ENCODE results near the gene GPR15LG.
"Not testable (repeated sequence)": the region's sequence is repeated elsewhere in the genome, so short reads cannot be mapped to it uniquely, and the experiment has no call there.

GPR15LG gene

DNA sequence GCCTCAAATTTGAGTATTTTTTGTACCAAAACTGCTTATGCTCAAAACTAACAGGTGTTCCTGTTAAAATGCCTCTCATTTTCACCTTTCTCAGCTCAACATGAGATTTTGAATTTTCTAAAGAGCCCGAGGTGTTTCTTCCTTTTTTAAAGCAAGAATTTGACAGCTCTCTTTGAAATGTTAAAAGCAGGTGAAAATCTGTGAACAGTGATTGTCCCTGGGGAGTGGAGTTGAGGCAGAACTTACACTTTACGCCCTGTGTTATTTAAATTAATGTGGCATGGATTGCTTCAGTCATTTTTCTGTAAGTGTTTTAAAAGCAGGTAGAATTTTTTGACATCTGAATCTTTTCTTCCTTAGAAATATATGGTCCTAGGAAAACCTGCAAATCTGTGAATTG lies 9.2 kb upstream of the GPR15LG start:
- DNase-seq (ENCODE audit: low read depth in 2 of 3, low spot score in 1 of 3): no peak

- no peak for DNase-seq (ENCODE audit: low read depth in 2 of 3, low spot score in 1 of 3)
Observed at GRCh38 chr10:84166620-84167288, 6.8 kb upstream of the GPR15LG start.

GRCh38 chr10:84167289-84167653 lies 6.3 kb upstream of the GPR15LG start:
- DNase-seq (ENCODE audit: low read depth in 2 of 3, low spot score in 1 of 3): not testable (repeated sequence)

DNA sequence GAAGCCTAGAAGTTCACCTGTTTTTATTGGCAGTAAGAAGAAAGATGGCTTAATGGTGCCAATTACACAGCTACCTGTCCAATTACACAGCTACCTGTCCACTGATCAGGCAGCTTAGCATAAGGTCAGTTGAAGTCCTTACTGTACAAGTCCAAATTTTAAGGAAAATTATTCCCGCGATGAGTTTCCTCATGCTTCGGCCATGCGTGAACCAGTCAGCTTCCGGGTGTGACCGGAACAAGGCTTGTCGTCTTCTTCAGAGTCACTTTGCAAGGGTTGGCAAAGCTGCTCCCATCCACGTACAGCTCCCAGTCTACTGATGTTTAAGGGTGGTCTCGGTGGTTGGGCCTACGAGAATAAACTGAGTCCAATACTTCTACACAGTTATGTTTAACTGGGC lies 5.2 kb upstream of the GPR15LG start:
- not testable (repeated sequence) for DNase-seq (ENCODE audit: low read depth in 2 of 3, low spot score in 1 of 3)

DNA sequence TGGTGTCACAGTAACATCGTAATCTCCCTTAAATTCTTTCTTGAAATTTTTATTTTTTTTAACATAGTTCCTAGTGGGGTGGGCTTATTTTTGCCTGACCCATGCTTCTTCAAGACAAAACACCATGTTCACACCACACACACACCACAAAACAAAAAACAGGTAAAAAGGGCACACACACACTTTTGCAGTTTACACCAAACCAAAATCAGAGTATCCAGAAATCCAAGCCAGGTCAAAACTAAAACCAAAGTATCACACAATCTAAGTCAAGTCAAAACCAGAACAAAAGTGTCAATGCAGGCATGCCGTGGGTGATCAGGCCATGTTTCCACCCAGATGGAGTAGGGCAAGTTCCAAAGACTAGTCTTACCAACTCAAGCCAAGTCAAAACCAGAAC lies 2.4 kb upstream of the GPR15LG start:
- DNase-seq (ENCODE audit: low read depth in 2 of 3, low spot score in 1 of 3): not testable (repeated sequence)

DNA sequence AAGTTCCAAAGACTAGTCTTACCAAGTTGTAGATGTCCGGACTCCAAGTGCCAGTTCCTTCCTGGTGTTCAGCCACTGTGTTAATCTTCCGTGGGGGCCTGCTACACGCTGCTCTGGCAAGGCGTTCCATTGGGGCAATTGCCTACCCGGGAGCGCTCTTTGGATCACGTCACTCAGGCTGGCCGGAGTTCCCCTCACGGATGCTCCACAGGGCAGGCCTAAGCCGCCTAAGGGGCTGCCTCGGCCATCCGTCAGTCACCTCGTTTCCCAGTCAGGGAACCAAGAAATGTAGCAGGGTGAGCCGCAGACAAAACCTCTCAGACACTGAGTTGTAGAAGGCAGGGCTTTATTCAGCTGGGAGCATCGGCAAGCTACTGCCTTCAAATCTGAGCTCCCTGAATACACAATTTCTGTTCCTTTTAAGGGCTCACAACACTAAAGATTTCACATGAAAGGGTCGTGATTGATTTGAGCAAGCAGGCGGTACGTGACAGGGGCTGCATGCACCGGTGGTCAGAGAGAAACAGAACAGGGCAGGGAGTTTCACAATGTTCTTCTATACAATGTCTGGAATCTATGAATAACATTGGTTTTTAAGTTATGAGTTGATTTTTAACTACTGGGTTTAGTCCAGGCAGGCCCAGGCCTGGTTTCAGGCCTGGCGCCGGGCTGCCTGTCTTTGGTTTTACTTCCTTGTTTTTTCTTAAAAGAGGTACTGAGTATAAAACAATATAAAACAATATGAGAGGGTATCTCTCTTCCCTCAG lies 1.7 kb upstream of the GPR15LG start:
- DNase-seq (ENCODE audit: low read depth in 2 of 3, low spot score in 1 of 3): not testable (repeated sequence)

DNA sequence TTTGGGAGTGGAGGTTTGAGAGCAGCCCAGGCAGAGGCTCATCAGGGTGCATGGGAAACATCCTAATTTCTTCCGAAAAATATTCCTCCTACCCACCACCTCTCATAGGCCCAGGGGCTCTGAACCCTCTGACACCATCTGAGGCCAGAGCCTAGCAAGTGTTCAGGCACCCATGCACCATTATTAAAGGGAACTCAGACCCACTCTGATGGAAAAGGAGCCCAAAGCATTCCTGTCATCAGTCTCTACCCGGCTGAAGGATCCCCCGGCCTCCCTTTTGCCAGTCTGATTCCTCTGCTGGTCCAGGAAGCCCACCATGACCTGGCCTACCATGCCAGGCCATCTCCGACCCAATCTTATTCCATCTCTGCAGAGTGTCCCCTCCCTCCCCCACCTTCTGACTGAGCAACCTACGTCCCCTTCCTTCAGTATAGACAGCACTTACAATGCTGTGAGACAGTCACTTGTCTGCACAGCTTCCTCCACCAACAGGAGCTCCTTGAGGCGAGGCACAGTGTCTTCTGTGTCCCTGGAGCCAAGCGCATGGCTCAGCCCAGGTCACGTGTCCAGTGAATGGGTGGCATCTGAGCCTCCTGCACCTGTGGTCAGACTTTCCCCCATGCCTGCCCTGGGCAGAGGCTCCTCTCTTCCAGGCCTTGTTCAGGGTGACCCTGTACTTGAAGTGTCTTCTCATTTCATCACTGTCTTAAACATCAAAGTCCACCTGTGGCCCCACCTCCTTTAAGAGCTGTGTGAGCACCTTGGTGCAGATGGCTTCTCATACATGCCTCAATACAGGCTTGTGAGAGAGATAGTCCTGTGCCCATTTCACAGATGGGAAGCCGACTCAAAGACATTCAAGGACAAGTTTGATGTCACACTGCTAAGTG lies 889 bp upstream of the GPR15LG start:
- no peak for DNase-seq (ENCODE audit: low read depth in 2 of 3, low spot score in 1 of 3)

DNA sequence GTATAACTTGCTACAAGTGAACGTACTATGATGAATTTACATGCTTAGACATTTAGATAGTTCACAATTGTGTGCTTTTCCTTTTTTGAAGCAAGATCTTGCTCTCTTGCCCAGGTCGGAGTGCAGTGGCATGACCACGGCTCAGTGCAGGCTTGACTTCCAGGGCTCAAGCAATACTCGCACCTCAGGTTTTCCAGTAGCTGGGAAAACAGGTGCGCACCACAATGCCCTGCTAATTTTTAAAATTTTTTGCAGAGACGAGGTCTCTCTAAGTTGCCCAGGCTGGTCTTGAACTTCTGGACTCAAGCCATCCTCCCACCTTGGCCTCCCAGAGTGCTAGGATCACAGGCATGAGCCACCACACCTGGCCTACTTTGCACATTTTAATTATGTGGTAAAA lies 1.8 kb downstream of the GPR15LG start:
- DNase-seq (ENCODE audit: low read depth in 2 of 3, low spot score in 1 of 3): no peak

DNA sequence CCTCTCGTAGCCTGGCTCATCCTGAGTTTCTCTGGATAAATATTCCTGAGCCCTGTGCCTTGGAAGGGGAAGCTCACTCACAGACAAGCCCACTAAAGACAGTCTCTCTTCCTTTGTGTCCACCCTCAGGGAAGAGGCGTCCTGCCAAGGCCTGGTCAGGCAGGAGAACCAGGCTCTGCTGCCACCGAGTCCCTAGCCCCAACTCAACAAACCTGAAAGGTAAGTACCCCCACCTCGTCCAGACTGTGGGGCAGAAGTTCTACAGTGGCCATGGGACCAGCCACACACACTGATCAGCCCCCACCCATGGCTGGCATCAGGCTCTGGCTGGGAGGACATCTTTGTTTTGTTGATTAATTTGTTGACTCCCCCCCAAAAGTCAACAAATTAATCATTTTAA lies 2.8 kb downstream of the GPR15LG start:
- DNase-seq (ENCODE audit: low read depth in 2 of 3, low spot score in 1 of 3): no peak

GRCh38 chr10:84176836-84177474 lies 3.4 kb downstream of the GPR15LG start:
- no peak for DNase-seq (ENCODE audit: low read depth in 2 of 3, low spot score in 1 of 3)

DNA sequence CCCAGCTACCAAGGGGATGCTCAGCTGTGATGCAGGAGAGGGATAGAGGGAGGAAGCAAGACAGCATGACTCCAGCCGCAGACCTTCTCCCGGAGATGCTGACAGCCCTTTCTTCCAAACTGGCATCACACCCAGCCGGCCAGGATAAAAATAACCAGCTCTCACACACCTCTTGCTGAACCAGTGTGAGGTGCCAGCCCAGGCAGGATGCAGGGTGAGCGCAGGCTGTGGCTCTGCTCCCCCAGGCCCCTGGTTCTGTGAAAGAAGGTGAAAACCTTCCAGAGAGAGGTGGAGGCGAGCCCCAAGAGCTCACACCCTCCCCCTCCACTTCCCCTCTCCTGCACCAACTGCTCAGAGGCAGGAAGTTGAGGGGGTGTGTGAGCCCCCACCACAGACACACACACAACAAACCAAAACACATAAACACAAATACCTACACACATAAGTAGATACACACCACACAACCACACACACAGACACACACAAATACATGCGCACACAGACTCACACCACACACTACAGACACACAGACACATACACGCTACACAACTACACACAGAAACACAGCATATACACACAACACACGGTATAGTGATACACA lies 4.0 kb downstream of the GPR15LG start:
- no peak for DNase-seq (ENCODE audit: low read depth in 2 of 3, low spot score in 1 of 3)

- DNase-seq (ENCODE audit: low read depth in 2 of 3, low spot score in 1 of 3): no peak
Observed at GRCh38 chr10:84178160-84178609, 4.6 kb downstream of the GPR15LG start.

- no peak for DNase-seq (ENCODE audit: low read depth in 2 of 3, low spot score in 1 of 3)
Observed at GRCh38 chr10:84179059-84179710, 5.6 kb downstream of the GPR15LG start.

DNA sequence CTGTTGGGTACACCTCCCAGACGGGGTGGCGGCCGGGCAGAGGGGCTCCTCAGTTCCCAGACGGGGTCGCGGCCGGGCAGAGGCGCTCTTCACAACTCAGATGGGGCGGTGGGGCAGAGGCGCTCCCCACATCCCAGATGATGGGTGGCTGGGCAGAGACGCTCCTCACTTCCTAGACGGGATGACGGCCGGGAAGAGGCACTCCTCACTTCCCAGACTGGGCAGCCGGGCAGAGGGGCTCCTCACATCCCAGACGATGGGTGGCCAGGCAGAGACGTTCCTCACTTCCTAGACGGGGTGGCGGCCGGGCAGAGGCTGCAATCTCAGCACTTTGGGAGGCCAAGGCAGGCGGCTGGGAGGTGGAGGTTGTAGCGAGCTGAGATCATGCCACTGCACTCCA lies 6.8 kb downstream of the GPR15LG start:
- DNase-seq (ENCODE audit: low read depth in 2 of 3, low spot score in 1 of 3): not testable (repeated sequence)

DNA sequence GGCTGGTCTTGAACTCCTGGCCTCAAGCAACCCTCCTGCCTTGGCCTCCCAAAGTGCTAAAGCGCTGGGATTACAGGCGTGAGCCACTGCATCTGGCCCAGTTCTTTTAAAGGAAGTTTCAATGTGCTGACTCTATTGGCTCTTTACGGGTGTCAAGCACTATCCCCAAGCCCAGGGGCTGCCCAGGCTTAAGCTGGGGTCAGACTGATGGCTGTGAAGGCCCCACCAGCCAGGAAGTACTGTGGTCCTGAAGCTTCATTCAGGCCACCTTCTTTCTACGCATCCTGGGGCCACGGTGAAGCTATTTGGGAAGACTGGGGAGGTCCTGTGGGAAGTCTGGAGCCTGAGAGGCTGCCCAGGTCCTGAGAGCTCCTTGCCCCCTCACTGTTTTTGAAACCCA lies 8.0 kb downstream of the GPR15LG start:
- no peak for DNase-seq (ENCODE audit: low read depth in 2 of 3, low spot score in 1 of 3)

GRCh38 chr10:84184517-84184916 lies 10.9 kb downstream of the GPR15LG start:
- no peak for DNase-seq (ENCODE audit: low read depth in 2 of 3, low spot score in 1 of 3)

- DNase-seq (ENCODE audit: low read depth in 2 of 3, low spot score in 1 of 3): no peak
Observed at GRCh38 chr10:84185526-84186175, 12.1 kb downstream of the GPR15LG start.

GRCh38 chr10:84188815-84189214 lies 15.2 kb downstream of the GPR15LG start:
- DNase-seq (ENCODE audit: low read depth in 2 of 3, low spot score in 1 of 3): no peak

- DNase-seq (ENCODE audit: low read depth in 2 of 3, low spot score in 1 of 3): no peak
Observed at GRCh38 chr10:84190621-84191020, 17.0 kb downstream of the GPR15LG start.

- no peak for DNase-seq (ENCODE audit: low read depth in 2 of 3, low spot score in 1 of 3)
Observed at GRCh38 chr10:84191106-84191505, 17.5 kb downstream of the GPR15LG start.
